Spleen (tissue), 7 donors: ENCODE results near the gene CFAP157.

Experiments
- CTCF ChIP-seq, 11 experiments: fragments of 200-600 bp in 7 of 11; fragments of 450-650 bp in 4 of 11; sonication (generic) in 4 of 11; IDR thresholded peaks in 8 of 11; conservative IDR thresholded peaks in 3 of 11; 1 replicate in 7 of 11; 2 replicates in 4 of 11; pipeline versions ENCODE4 v1.4.0 to v1.8.0; 2016 to 2021; ENCODE audit warnings: antibody characterized with exemption in 11 of 11, inconsistent platforms in 4 of 11, mild to moderate bottlenecking in 1 of 11
- POLR2A ChIP-seq, 3 donors: fragments of 450-650 bp; IDR thresholded peaks; one replicate each; pipeline ENCODE4 v1.5.1; 2017; ENCODE audit warnings: antibody characterized with exemption in 3 of 3, mild to moderate bottlenecking in 1 of 3
- donor health status: DM: no; HTN: no; CAD: no; lungs with moderate emphysema.
- donor health status: DM: no; HTN: no; CAD: no.
- donor health status: DM: no; HTN: no; CAD: no.

- TF ChIP-seq CTCF (IDR thresholded peaks at IDR 0.05 in 8 of 11, conservative IDR thresholded peaks at IDR 0.05 in 3 of 11) (no peak), POLR2A (IDR thresholded peaks at IDR 0.05) (no peak)
These were observed 46.4 kb downstream of the CFAP157 start for GRCh38 chr9:127753148-127753547.
